Stimulated activated naive CD8-positive, alpha-beta T cell treated with anti-CD3 and anti-CD28 coated beads, Interleukin-15, Interleukin-2, amounts not matched to agents 100 U/mL and 50 U/mL, for 24 hours (primary cell): ENCODE data around the gene FGFR1OP2.
"Not testable (repeated sequence)": the region's sequence is repeated elsewhere in the genome, so short reads cannot be mapped to it uniquely, and the experiment has no call there.

ENCODE experiments used
- ATAC-seq: fragments of 150-1000 bp; cut with Tn5 transposase; one replicate; pipeline ENCODE4 v1.10.0; 2021
- DNase-seq: peaks from one replicate; pipeline ENCODE4 v3.0.0; 2021

Gene FGFR1OP2

DNA sequence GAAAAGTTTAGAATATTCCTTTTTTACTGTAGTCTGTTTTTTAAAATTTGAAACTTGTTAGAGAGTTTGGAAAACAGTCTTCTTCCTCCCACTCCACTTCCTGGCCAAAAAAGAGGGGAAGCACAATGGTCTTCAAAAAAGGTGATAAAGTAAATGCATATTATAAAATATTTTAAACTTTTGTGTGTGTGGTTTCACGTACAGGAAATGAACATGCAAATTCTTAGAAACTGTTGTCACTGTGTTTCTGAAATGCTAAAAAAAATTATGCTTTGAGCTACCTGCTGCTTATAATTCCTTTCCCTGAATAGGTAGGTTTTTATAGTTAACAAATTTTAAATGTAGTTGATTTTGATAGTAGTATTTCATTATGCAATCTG is 2.9 kb downstream of the FGFR1OP2 start:
- ATAC-seq (no peak), DNase-seq (no peak)

DNA sequence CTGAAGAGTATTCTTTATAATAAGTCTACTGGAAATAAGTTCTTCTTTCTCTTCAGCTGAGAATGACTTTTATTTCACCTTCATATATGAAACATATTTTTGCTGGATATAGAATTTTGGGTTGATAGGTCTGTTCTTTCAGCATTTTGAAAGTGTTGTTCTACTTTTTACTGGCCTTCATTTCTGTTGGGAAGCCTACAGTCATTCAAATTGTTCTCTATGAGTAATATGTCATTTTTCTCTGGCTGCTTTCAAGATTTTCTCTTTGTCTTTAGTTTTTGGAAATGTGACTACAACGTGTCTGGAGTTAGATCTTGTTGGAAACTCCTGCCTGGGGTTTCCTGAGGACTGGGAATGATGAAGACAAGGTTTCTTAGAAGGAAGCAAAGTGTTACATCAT is 10.0 kb downstream of the FGFR1OP2 start:
- ATAC-seq, result no peak
- no peak for DNase-seq

DNA sequence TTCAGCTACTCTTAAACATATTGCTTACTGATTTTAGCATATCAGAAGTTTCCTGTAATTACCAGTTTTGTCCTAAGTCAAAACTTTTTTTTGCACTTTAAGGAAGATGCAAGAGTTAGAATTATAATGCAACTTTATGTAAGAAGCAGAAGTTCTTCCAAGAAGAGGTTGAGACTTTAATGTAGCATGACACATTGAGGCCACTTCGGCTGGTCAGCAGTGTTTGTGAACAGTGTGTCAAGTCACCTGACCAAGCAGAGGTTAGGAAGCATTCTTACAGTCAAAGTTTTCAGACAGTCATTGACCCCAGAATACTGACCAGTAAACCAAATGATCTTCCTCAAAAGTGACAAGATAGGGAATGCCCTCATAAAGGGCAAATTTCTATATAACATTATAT is 15.2 kb downstream of the FGFR1OP2 start:
- no peak for ATAC-seq
- no peak for DNase-seq

DNA sequence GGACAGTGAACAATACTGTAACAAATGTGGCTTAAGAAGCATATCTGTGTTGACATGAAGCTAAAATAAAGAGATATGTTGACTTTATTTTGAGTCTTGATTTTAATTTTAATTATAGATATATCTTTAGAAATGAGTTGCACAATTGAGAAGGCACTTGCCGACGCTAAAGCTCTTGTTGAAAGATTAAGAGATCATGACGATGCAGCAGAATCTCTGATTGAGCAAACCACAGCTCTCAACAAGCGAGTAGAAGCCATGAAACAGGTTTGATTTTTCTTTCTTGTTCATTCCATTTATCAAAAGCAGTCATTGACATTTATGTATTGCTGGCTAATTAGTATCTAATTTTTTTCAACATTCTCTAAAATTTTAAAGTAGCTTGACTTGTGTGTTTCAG is 15.8 kb downstream of the FGFR1OP2 start:
- DNase-seq, result no peak
- no peak for ATAC-seq

DNA sequence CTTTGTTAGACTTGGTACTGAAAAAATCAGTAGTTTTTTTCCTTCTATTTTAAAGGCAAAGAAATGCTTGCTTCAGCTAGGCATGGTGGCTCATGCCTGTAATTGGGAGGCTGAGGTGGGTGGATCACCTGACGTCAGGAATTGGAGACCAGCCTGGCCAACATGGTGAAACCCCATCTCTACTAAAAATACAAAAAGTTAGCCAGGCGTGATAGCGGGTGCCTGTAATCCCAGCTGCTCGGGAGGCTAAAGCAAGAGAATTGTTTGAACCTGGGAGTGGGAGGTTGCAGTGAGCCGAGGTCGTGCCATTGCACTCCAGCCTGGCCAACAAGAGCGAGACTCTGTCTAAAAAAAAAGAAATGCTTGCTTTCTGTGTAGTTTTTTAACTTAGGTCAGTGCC is 23.1 kb downstream of the FGFR1OP2 start:
- not testable (repeated sequence) for ATAC-seq, DNase-seq

DNA sequence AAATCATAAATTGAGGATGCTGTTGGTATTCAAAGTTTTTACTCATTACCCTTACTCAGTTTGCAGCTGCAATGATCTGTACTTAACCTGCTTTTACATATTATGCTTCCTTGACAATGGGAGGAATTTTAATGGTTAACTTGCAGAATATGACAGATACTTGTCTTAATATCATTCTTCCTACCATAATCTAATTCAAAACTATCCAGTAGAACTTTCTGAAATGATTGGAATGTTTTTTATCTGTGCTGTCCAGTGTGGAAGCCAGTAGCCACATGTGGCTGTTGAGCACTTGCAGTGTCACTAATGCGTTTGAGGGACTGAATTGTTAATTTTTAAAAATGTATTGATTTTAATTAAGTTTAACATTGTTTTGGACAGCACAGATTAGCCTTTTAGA is 23.5 kb downstream of the FGFR1OP2 start:
- DNase-seq (no peak), ATAC-seq (no peak)

DNA sequence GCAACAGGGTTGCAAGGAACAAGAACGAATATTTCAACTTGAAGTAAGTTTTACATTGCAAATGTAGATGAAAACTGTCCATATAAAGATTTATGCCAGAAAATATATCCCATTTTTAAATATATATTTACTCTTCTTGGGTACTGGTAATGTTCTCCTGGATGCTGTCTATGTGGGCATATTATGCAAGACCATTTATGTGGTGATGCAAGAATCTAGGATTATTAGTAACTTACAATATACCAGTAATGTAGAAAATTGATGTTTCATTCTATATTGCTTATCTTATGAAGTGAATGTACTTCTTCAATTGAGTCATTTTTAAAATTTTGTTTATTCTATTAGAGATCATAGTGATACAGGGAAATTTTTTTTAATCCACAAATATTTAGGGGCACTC is 25.1 kb downstream of the FGFR1OP2 start:
- DNase-seq (no peak), ATAC-seq (no peak)

DNA sequence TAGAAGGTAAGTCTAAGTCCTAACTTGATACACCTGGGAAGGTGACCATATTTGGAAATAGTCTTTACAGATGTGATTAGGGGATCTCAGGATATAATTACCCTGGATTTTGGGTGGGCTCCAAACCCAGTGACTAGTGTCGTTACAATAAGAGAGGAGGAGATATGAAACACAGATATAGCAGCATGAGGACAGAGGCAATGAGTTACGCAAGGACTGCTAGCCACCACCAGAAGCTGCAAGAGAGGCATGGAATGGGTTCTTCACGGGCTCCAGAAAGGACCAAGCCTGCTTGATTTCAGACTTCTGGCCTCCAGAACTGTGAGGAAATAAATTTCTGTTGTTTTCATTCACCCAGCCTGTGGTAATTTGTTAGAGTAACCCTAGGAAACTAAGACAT is 28.6 kb downstream of the FGFR1OP2 start:
- ATAC-seq (no peak), DNase-seq (no peak)

DNA sequence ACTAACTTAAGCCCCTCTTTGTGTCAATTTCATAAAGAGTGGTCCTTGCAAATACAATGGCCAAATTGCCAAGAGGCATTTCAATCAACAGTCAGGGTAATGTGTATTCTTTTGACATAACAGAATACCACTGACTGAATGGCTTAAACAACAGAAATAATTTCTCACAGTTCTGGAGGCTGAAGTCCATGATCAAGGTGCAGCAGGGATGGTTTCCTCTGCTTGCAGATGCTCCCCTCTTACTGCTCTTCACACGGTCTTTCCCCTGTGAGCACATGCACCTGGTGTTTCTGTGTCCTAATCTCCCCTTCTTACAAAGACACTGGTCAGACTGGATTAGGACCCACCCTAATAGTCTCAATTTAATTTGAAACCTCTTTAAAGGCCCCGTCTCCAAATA is 31.9 kb downstream of the FGFR1OP2 start:
- ATAC-seq (no peak), DNase-seq (no peak)

DNA sequence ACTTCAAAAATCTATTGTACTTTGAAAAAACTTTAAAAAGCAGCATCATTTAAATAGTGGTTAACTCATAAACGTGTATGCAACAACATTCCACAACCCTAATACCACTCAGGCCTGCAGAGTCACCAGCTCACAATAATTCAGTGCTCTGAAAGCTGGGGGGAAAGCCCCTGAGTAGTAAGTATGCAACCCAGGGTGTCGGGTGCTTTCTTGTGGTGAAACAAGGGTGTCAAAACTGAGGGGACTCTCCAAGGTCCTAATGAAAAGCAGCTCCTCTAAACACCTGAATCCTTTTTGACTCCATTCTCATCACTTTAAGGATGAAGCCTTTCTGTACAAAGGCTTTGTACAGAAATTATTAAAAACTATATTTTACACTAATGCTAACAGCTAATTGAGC is 33.7 kb downstream of the FGFR1OP2 start:
- ATAC-seq (peak; percentile 100), DNase-seq (peak; percentile 65)

DNA sequence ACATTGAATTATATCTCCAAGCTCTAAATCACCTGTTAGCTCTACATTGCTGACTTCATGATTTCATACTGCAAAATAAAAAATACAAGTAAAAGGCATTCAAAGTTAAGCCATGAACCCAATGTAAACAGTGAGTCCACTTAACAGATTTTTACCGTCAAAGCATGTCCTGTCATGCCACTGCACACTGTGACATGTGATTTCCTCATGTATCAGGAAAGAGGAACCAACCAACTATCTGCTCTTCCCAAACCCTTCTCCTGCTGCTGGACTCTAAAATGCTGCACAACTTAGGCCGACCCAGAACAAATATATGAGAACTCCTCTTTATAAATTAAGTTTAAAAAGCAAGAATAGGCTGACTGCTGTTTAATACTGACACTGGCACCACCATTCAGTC is 38.4 kb downstream of the FGFR1OP2 start:
- ATAC-seq (no peak), DNase-seq (no peak)

DNA sequence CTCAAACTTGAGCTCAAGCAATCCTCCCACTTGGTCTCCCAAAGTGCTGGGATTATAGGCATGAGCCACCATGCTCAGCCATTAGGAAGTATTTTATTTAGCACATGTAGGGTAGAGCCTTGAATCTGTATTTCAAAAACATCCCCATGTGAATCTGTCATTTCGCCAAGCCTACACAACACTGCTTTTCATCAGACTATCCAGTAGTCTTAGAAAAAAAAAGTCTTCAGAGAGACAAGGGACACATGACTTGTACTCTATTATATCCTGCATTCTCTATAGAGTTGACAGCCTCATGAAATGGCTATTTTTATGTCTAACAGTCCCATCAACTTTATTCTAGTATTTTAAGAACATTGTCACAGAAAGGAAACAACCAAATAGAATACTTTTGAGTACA is 40.5 kb downstream of the FGFR1OP2 start:
- no peak for ATAC-seq

DNA sequence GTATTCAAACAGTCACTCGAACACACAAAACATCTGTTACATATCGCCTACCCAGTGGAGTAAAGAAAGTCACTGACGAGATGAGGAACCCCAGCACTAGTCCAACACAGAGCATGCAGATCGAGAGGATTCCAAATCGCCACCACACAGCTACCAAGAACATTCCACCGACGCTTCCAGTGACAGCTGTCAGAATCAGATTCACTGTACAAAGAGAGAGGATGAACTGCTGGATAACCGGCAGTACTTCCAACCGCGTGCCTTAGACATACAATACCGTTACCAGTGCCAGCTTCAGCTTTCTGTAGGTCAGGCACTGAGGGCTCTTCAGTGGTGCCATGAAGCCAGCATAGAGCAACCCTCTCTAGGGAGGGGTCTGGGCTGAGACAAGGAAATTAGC is 41.5 kb downstream of the FGFR1OP2 start:
- DNase-seq, result no peak
- no peak for ATAC-seq

More for the DNA sequence above, 40.5 kb downstream of the FGFR1OP2 start:
- no peak for DNase-seq

DNA sequence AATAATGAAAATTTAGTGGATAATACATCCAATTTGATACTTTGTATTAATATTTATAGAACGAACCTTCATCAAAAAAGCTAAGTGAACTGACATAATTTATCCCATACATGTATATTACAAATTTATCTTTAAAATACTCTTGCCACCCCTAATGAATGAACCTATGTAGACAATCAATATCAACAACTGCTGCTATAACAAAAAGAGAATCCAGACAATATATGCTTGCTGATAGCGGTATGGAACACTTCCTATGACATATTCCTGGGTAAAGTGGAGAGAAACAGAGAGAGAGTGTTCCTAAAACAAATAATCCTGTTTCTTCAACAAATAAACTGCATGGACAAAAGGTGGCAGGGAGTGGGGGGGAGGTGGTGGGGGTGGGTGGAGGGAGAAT is 44.6 kb downstream of the FGFR1OP2 start:
- DNase-seq, result no peak
- ATAC-seq, result no peak

DNA sequence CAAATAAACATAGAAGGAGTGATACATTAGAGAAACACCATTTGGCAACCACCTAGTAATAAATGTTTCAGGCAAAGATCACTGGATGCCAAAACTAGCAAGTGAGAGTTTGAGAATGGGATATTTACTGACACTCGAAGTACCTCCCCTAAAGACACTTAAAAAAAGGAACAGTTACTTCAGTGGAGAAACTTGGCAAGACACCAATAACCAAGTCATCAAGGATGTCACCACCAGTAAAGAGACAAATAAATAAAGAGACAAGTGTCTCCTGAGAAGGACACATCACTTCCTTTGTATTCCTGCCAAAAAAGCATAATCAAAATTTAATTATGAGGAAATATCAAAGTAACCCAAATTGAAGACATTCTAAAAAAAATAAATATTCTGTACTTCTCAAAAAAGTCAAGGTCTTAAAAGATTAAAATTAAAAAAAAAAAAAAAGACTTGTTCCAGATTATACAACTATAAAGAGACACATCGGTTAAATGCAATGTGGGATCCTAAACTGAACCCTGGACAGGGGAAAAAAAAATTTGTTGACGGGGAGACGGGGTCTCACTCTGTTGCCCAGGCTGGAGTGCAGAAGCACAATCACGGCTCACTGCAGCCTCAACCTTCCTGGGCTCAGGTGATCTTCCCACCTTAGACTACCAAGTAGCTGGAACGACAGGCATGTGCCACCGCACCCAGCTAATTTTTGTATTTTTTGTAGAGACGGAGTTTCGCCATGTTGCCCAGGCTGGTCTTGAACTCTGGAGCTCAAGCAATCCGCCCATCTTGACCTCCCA is 49.6 kb downstream of the FGFR1OP2 start:
- ATAC-seq, result no peak
- DNase-seq, result no peak

DNA sequence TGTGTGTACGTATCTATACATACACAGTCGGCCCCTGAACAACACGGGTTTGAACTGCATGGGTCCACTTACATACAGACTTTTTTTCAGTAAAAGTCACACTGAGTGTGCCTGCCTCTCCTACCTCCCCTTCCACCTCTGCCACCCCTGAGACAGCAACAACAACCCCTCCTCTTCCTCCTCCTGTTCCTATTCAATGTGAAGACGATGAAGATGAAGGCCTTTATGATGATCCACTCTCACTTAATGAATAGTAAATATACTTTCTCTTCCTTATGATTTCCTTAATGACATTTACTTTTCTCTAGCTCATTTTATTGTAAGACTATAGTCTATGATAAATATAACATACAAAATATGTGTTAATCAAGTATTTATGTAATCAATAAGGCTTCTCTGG is 50.4 kb downstream of the FGFR1OP2 start:
- ATAC-seq (no peak), DNase-seq (no peak)

DNA sequence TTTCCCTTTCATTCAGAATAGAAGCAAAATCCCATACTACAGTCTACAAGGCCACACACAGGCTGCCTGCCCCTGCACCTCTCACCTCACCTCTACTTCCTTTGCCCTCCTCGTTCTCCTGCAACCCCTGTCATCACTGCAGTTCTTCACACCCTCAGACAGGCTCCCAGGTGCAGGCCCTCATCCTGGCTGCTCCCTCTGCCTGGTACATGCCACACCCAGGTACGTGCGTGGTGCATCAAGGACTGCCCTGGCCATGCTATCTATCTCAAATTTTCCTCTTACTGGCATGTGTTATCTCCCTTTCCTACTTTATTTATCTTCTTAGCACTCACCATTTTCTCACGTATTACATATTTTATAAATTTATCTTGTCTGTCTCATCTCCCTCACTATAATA is 51.6 kb downstream of the FGFR1OP2 start:
- ATAC-seq (no peak), DNase-seq (no peak)

DNA sequence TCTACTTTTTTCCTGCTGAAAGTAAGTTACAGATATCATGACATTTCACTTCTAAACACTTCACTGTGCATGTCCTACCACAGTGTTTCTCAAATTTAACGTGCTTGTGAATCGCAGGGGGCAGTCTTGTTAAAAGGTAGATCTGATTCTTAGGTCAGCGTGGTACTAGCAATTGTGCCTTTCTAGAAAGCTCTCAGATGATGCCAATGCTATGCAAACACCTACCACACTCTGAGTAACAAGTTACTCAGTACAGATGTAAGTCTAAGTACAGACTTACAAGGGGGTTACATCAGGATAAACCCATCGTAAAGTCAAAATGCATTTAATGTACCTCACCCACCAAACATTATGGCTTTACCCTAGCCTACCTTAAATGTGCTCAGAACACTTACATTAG is 53.6 kb downstream of the FGFR1OP2 start:
- no peak for DNase-seq
- ATAC-seq, result no peak

DNA sequence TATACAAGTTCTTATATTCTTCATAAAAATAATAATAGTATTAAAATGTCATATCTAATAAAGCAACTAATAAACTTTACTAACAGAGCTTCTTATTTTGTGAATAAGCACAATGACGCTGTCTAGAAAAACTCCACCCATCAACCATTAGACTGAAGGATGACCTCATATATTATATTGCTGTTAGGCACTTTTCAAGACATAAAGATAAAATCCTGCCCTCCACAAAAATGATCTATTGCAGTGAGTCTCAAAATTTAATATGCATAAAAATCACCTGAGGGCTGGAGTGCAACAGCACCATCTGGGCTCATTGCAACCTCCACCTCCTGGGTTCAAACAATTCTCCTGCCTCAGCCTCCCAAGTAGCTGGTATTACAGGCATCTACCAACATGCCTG is 55.8 kb downstream of the FGFR1OP2 start:
- ATAC-seq, result no peak
- no peak for DNase-seq

DNA sequence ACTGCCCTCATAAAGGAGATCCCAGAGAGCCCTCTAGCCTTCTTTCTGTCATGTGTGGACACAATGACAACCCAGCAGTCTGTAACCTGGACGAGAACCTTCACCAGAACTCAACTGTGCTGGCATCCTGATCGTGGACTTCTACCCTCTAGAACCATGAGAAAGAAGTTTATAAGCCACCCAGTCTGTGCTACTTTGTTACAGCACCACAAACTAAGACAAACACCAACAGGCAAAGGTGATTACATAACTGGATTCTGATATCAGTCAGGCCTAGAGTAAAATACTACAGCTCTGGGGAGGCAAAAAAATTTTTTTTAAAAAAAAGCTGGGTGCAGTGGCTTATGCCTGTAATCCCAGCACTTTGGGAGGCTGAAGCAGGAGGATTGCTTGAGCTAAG is 57.4 kb downstream of the FGFR1OP2 start:
- DNase-seq, result no peak
- no peak for ATAC-seq

DNA sequence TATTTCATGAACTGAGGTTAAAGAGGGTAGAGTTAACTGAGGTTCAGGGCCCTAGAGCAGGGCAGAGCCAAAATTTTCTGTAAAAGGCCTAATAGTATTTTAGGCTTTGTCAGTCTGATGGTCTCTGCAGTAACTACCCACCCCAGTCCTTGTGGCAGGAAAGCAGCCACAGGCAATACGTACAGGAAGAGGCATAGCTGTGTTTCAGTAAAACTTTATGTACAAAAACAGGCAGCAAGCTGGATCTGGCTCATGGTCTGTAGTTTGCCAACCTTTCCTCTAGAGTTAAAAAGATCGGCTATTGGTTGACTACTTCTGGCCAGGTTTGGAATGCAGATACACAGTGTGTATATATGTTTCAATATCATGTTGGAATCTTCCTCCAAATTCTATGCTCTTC is 58.7 kb downstream of the FGFR1OP2 start:
- ATAC-seq, result no peak

DNA sequence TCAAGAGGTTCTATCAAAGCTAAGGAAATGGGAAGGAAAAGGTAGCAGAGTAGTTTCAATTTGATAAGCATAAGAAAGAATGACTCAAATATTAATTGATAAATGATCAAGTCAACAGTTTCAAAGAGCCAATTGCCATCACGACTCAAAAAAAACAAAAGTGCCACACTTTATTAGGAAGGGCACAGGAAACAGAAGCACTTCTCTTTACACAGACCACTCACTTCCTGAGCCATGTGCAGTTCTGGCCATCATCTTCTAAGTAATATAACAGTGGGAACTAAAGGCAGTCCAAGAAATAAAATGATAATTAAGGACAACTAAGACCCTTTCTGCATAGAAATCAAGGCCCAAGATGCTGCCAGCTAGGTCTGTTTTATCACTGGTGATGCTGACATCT is 62.7 kb downstream of the FGFR1OP2 start:
- ATAC-seq, result no peak
- no peak for DNase-seq

More for the DNA sequence above, 58.7 kb downstream of the FGFR1OP2 start:
- DNase-seq, result no peak

DNA sequence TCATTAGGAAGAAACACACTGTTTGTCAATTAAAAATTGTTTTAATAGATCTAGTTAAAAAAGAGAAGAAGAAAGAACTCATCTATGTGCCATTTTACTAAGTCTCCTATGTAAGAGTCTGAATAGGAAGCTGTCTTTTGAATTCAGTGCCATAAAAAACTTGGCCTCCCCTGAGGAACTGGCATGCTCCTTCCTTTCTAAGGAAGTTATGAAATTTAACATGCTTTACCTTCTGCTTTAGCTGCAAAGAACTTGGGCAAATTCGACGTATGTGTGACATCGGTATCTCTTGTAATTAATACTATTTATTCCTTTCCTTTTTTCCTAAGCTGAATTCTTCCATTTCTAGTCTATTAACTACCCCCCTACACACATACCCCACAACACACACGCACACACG is 63.4 kb downstream of the FGFR1OP2 start:
- DNase-seq (no peak), ATAC-seq (no peak)

DNA sequence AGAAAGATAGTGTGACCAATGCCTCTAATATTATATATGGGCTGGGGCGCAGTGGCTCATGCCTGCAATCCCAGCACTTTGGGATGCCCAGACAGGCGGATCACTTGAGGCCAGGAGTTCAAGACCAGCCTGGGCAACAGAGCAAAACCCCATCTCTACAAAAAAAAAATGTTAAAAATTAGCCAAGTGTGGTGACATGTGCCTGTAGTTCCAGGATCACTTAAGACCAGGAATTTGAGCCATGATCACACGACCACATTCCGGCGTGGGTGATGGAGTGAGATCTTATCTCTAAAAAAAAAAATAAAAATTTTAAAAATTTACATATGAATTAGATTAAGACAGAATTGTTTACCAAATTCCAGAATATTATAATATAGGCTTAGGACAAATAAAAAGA is 63.9 kb downstream of the FGFR1OP2 start:
- DNase-seq (no peak), ATAC-seq (no peak)
